A549 treated with AZD9567 at 1 μM for 4 hours (cell line): ENCODE results near the gene BRMS1. TPM values are rescaled to one million over a fixed set of nuclear protein-coding genes. Genes with fewer than 3 reads are reported as not detected.

Experiments
- total RNA-seq: library from RNA; stranded (reverse); fragments of 200-300 nt; extraction: Qiagen RNA extraction; gene quantifications from 5 replicates; pipeline ENCODE4 v1.2.3, GENCODE V29; 2022; ENCODE audit not compliant: insufficient read depth

The BRMS1 gene, protein sequence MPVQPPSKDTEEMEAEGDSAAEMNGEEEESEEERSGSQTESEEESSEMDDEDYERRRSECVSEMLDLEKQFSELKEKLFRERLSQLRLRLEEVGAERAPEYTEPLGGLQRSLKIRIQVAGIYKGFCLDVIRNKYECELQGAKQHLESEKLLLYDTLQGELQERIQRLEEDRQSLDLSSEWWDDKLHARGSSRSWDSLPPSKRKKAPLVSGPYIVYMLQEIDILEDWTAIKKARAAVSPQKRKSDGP
- total RNA-seq: 66.1 to 97.8 TPM (median 88.3 TPM) in 5 replicates

GRCh38 chr11:66344550-66345315, at the start of gene BRMS1:
BRMS1 (minus strand) TSS chr11:66345104; CDS start chr11:66342234, 2,870 bp downstream.

DNA sequence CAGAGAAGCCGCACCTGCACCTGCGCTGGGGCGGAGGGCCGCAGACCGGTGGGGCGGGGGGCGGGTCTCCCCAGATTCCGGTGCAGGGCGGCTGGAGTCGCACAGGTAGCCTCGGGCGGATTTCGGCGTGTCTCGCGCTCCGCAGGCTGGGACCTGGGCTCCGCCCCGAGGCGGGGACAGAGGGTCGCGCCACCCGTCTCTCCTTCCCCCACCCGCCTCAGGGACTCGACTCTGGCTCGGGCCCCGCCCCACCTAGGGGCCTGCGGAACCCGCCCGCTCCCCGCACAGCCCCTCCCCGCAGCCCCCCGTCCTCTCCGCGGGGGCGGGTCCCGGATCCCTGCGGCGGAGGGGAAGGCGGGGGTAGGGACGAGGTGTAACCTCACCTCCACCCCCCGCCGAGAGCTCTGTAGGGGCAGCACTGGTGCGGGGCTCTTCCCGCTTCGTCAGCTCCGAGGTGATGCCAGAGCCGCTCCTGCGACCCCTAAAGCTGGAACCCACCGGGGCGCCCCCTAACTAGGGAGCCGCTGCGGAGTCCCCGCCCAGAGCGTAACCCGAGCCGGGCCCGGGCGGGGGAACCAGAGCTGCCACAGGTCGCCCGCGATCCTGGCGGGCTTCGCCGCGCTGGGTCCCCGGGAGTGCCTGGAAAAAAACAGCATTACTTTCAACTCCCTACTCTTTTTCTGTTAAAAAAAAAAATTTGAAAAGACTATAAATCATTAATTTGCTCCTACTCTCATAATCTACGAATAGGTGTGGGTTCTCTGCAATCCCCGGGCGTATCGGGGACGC, 26.9 kb upstream of the BRMS1 start, which contains the start of gene SLC29A2:
Gene SLC29A2, minus strand, starts transcription at position 134 of the 789 bp plus-strand sequence. CDS start 169 bp downstream, outside the sequence.

GRCh38 chr11:66347425-66348276, 2.7 kb upstream of the BRMS1 start, which contains the start of gene B4GAT1:
B4GAT1 (minus strand) TSS chr11:66347629; CDS start chr11:66347545, 84 bp downstream.

DNA sequence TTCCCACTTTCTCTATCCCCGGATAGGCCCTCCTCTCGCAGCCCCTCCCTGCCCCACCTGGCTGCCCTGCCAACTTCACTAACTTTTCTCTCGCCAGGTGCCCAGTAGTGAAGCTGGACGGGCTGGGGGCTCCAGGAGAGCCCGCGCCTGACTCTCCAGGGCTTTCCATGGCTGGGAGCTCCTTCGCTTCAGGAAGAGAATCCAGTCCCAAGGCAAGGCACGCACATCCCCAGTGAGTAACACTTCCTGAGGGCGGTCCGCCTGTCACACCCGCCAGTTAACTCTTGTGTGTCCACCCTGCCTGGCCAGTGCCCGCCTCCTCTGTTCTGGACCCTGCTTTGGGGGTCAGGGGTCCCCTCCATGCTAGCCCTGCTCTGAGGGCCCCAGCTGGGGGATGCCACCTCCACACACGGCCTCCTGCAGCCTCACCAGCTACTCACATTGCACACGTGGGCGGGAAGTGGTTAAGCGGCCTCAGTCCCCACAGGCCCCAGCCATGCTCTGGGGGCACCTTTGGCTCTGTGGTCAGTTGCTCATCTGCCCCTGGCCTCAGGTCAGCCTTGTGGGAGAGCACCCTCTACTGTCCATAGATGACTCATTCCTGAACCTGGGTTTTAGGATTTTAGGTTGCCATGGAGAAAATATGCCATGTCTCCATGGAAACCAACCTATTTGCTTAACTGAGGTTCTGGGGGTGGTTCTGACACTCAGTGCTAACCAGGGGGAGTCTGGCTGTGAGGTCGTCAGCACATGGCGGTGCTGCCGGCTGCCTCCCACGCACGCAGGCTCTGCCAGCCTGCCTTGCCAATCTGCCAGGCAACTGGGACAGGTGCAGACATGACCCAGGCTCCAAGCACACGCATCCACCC, 8.4 kb downstream of the BRMS1 start, which contains the start of gene RIN1:
Gene RIN1, minus strand, starts transcription at position 201 of the 869 bp plus-strand sequence. Its CDS starts 32 bp downstream, at position 169.

DNA sequence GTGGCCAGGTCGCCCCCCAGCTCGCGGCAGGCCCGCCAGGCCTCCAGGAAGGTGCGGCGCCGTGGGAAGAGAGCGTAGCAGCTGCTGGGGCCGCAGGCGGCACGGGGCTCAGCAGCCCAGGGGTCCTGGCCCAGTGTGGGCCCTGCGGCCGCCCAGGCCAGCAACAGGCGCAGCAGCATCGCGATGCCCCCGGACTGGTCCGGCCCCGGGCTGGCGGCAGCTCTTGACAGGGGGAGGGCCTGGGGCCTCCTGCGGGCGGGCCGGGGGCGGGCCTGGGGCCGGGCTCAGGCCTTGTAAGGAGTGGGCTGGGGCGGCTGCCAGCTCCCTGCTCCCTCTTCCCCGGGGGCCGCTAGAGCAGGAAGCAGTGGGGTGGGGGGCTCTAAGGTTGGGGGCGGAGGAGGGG, 28.1 kb downstream of the BRMS1 start, which contains the start of gene CD248:
Gene CD248, minus strand, starts transcription at position 196 of the 403 bp plus-strand sequence. Its CDS starts 17 bp downstream, at position 179.

GRCh38 chr11:66291706-66292542, 53.0 kb downstream of the BRMS1 start, which contains the start of gene TMEM151A:
TMEM151A (plus strand) TSS chr11:66291894; CDS start chr11:66292014, 120 bp downstream.

GRCh38 chr11:66288671-66289547, 56.0 kb downstream of the BRMS1 start, which contains the start of gene YIF1A:
YIF1A (minus strand) TSS chr11:66289143; CDS start chr11:66288985, 158 bp downstream.

Other genes starting within 250 kb of the BRMS1 start
- gene KLC2, start 87.4 kb downstream of the BRMS1 start, total RNA-seq: 40.0 to 50.4 TPM (median 45.9 TPM) in 5 replicates
- 130 to 148 TPM (median 140 TPM) in 5 replicates for gene RAB1B, start 76.5 kb downstream of the BRMS1 start, total RNA-seq
- 2.3 to 2.6 TPM (median 2.5 TPM) in 4 of 5 replicates, not detected in the other for gene CNIH2, start 66.9 kb downstream of the BRMS1 start, total RNA-seq
- 113 to 127 TPM (median 120 TPM) in 5 replicates for gene YIF1A, start 56.0 kb downstream of the BRMS1 start, total RNA-seq
- 2.3 to 3.9 TPM (median 3.9 TPM) in 5 replicates for gene TMEM151A, start 53.2 kb downstream of the BRMS1 start, total RNA-seq
- 0.05 TPM in 1 of 5 replicates, not detected in the others for gene CD248, start 28.1 kb downstream of the BRMS1 start, total RNA-seq
- 22.4 to 36.2 TPM (median 33.7 TPM) in 5 replicates for gene RIN1, start 8.7 kb downstream of the BRMS1 start, total RNA-seq
- gene B4GAT1, start 2.5 kb upstream of the BRMS1 start, total RNA-seq: 14.9 to 18.3 TPM (median 16.0 TPM) in 5 replicates
- 4.1 to 6.8 TPM (median 5.4 TPM) in 5 replicates for gene SLC29A2, start 26.7 kb upstream of the BRMS1 start, total RNA-seq
- not detected in 5 replicates for gene NPAS4, start 75.9 kb upstream of the BRMS1 start, total RNA-seq
- gene MRPL11, start 93.7 kb upstream of the BRMS1 start, total RNA-seq: 90.1 to 116 TPM (median 112 TPM) in 5 replicates
- gene PELI3, start 121.8 kb upstream of the BRMS1 start, total RNA-seq: 4.3 to 6.1 TPM (median 5.0 TPM) in 5 replicates
- gene DPP3, start 135.3 kb upstream of the BRMS1 start, total RNA-seq: 51.3 to 93.2 TPM (median 55.9 TPM) in 5 replicates
- 7.5 to 11.6 TPM (median 10.1 TPM) in 5 replicates for gene BBS1, start 165.5 kb upstream of the BRMS1 start, total RNA-seq
- gene ZDHHC24, start 200.9 kb upstream of the BRMS1 start, total RNA-seq: 10.1 to 14.3 TPM (median 13.2 TPM) in 5 replicates
- 0.03 TPM in 1 of 5 replicates, not detected in the others for gene ACTN3, start 201.8 kb upstream of the BRMS1 start, total RNA-seq
- 32.5 to 37.8 TPM (median 34.1 TPM) in 5 replicates for gene CTSF, start 223.5 kb upstream of the BRMS1 start, total RNA-seq
- gene CCDC87, start 248.0 kb upstream of the BRMS1 start, total RNA-seq: 0.53 to 0.89 TPM (median 0.64 TPM) in 5 replicates
- 22.3 to 32.8 TPM (median 30.4 TPM) in 5 replicates for gene CCS, start 248.1 kb upstream of the BRMS1 start, total RNA-seq